ENCODE data around the gene CFAP73. TPM values are rescaled to one million over a fixed set of nuclear protein-coding genes. Genes with fewer than 3 reads are reported as not detected.

CFAP73 gene
- total and polyA plus RNA-seq, 2 experiments from 2014 or later = 0.50 to 0.59 TPM

DNA sequence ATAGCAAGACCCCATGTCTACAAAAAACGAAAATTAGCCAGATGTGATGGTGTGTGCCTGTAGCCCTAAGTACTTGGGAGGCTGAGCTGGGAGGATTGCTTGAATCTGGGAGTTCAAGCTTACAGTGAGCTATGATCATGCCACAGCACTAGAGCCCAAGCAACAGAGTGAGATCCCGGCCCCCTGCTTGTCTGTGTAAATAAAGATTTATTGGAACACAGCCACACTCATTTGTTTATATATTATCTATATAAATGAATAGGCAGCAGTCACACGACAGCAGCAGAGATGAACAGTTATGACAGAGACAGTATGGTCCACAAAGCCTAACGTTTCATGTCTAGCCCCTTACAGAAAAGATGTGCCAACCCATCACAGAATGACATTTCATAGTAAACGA lies 20.9 kb downstream of the CFAP73 start:
- TF ChIP-seq EZH2 (IDR thresholded peaks at IDR 0.05; ENCODE audit: low read depth, unreplicated experiment) (no peak), JUNB (IDR thresholded peaks at IDR 0.05; ENCODE audit: unreplicated experiment) (no peak), ZNF114 (CRISPR knock-in tag; IDR thresholded peaks at IDR 0.05) (no peak), CTCF (conservative IDR thresholded peaks at IDR 0.05; ENCODE audit: low read depth in 2 of 2) (no peak), NANOG (IDR thresholded peaks at IDR 0.05; ENCODE audit: borderline replicate concordance) (no peak), ZNF331 (CRISPR knock-in tag; IDR thresholded peaks at IDR 0.05; ENCODE audit: low read depth) (no peak), CREB1 (CRISPR knock-in tag; IDR thresholded peaks at IDR 0.05; ENCODE audit: low read depth) (no peak), ZNF462 (CRISPR knock-in tag; IDR thresholded peaks at IDR 0.05) (no peak), STAT1 (IDR thresholded peaks at IDR 0.05; ENCODE audit: unreplicated experiment) (no peak), EZH2phosphoT487 (IDR thresholded peaks at IDR 0.05; ENCODE audit: unreplicated experiment) (no peak)
- TF ChIP-seq, protein P1, sequence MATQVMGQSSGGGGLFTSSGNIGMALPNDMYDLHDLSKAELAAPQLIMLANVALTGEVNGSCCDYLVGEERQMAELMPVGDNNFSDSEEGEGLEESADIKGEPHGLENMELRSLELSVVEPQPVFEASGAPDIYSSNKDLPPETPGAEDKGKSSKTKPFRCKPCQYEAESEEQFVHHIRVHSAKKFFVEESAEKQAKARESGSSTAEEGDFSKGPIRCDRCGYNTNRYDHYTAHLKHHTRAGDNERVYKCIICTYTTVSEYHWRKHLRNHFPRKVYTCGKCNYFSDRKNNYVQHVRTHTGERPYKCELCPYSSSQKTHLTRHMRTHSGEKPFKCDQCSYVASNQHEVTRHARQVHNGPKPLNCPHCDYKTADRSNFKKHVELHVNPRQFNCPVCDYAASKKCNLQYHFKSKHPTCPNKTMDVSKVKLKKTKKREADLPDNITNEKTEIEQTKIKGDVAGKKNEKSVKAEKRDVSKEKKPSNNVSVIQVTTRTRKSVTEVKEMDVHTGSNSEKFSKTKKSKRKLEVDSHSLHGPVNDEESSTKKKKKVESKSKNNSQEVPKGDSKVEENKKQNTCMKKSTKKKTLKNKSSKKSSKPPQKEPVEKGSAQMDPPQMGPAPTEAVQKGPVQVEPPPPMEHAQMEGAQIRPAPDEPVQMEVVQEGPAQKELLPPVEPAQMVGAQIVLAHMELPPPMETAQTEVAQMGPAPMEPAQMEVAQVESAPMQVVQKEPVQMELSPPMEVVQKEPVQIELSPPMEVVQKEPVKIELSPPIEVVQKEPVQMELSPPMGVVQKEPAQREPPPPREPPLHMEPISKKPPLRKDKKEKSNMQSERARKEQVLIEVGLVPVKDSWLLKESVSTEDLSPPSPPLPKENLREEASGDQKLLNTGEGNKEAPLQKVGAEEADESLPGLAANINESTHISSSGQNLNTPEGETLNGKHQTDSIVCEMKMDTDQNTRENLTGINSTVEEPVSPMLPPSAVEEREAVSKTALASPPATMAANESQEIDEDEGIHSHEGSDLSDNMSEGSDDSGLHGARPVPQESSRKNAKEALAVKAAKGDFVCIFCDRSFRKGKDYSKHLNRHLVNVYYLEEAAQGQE (IDR thresholded peaks at IDR 0.05; ENCODE audit: unreplicated experiment) = no peak
- TF ChIP-seq, protein P2, sequence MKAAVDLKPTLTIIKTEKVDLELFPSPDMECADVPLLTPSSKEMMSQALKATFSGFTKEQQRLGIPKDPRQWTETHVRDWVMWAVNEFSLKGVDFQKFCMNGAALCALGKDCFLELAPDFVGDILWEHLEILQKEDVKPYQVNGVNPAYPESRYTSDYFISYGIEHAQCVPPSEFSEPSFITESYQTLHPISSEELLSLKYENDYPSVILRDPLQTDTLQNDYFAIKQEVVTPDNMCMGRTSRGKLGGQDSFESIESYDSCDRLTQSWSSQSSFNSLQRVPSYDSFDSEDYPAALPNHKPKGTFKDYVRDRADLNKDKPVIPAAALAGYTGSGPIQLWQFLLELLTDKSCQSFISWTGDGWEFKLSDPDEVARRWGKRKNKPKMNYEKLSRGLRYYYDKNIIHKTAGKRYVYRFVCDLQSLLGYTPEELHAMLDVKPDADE (IDR thresholded peaks at IDR 0.05) = no peak
- peaks cover 17% of the 10 kb centered on the region for H3K27me3 Mint-ChIP-seq (ENCODE audit: insufficient read depth, low read depth, poor library complexity)

More for the DNA sequence above, 20.9 kb downstream of the CFAP73 start:
- H3K27me3 ChIP-seq (ENCODE audit: insufficient read depth) = no peaks in the 10 kb centered on the region
- H3K9me2 ChIP-seq (ENCODE audit: insufficient read depth) = no peaks in the 10 kb centered on the region
- peaks cover 9% of the 10 kb centered on the region; the same call in 1 of the 2 replicates for H4K20me1 ChIP-seq (replicated peaks; ENCODE audit: insufficient read depth)
- H3K36me3 ChIP-seq (ENCODE audit: insufficient read depth) = peaks cover 45% of the 10 kb centered on the region
- no peak overlapping the region for H2AFZ ChIP-seq
- H3K27ac ChIP-seq (ENCODE audit: low read depth) = no peak overlapping the region
- H3K4me3 ChIP-seq = no peak overlapping the region
- Mint-ChIP-seq H3K36me3 (ENCODE audit: low read depth) (peaks cover 75% of the 10 kb centered on the region), H3K9me3 (no peaks in the 10 kb centered on the region), H3K4me1 (no peaks in the 10 kb centered on the region), H3K27ac (no peak overlapping the region), H3K4me3 (no peak overlapping the region)
- peaks cover 3% of the 10 kb centered on the region; the same call in 1 of the 2 replicates for H3F3A ChIP-seq (replicated peaks; ENCODE audit: low read depth)
- H3K4me1 ChIP-seq (ENCODE audit: insufficient read depth) = no peaks in the 10 kb centered on the region
- DNase-seq (ENCODE audit: low spot score) (no peak), ATAC-seq (no peak)
- H3K4me2 ChIP-seq = no peak overlapping the region
- H3K79me2 ChIP-seq (replicated peaks; ENCODE audit: insufficient read depth) = no peaks in the 10 kb centered on the region; the same call in 1 of the 2 replicates
